Peyer's patch (tissue), 4 donors: Measurements from ENCODE around the gene RAB8B.

Source experiments
- CTCF ChIP-seq, 6 experiments: fragments of 450-650 bp in 4 of 6; fragments of 200-600 bp in 2 of 6; sonication (generic) in 1 of 6; IDR thresholded peaks; one replicate each; pipeline ENCODE4 v1.5.1; 2017 to 2019; ENCODE audit warnings: antibody characterized with exemption in 6 of 6, mild to moderate bottlenecking in 3 of 6, moderate library complexity in 1 of 6
- POLR2A ChIP-seq, 2 donors: fragments of 450-650 bp; IDR thresholded peaks; one replicate each; pipeline ENCODE4 v1.5.1; 2017; ENCODE audit warnings: antibody characterized with exemption in 2 of 2, mild to moderate bottlenecking in 2 of 2, moderate library complexity in 2 of 2

- TF ChIP-seq CTCF (IDR thresholded peaks at IDR 0.05) (peak in 1 of 6 experiments; percentile 14), POLR2A (IDR thresholded peaks at IDR 0.05) (no peak)
Measured at GRCh38 chr15:63243101-63243500, 53.7 kb downstream of the RAB8B start.
